PC-3 (cell line): ENCODE measurements around the gene MPP1.

Source experiments
- EZH2phosphoT487 ChIP-seq: fragments of 300-600 bp; sonication (generic); IDR thresholded peaks from 2 replicates; pipeline ENCODE4 v1.6.1; 2018; ENCODE audit warnings: mild to moderate bottlenecking, antibody characterized with exemption, low read length, borderline replicate concordance
- TF ChIP-seq, protein P1 (sequence below): fragments of 300-600 bp; sonication (generic); conservative IDR thresholded peaks from 2 replicates; pipeline ENCODE4 v1.5.1; 2017; ENCODE audit warnings: antibody characterized with exemption, low read depth, mild to moderate bottlenecking, low read length

DNA sequence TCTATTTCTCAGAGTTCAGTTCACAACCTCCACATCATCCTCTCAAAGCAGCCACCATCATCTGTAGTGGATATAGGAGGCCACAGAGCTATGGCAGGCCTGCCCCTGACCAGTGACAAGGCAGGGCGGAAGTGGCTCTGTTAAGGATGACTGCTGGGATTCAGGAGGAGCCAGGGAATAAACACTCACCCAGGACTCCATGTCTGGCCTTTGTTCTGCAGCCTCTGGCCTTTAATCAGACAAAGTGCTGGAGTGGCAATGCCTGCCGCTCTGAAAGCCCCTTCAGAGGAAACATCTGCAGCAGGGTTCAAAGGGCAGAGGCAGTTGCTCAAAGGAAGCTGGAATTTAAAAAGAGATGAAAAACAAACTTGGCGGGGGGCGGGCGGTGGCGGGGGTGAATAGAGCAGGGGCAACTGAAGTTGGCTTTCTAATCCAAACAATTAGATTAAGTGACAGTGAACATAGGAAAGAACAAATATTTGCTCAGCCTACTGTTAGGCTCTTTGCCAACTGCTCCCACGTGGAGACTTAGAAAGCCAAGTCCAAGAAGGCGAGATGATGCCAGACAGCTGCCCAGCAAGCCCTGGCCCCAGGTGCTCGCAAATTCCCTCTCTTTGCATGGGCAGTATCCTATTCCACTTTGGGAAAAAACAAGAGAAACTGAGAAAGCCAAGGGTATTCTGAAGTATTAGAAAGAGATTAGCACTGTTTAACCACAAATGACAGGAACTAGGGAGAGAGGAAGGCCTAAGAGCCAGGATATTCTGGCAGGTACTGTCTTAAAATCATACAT is 5.5 kb downstream of the MPP1 start:
- TF ChIP-seq, protein P1, sequence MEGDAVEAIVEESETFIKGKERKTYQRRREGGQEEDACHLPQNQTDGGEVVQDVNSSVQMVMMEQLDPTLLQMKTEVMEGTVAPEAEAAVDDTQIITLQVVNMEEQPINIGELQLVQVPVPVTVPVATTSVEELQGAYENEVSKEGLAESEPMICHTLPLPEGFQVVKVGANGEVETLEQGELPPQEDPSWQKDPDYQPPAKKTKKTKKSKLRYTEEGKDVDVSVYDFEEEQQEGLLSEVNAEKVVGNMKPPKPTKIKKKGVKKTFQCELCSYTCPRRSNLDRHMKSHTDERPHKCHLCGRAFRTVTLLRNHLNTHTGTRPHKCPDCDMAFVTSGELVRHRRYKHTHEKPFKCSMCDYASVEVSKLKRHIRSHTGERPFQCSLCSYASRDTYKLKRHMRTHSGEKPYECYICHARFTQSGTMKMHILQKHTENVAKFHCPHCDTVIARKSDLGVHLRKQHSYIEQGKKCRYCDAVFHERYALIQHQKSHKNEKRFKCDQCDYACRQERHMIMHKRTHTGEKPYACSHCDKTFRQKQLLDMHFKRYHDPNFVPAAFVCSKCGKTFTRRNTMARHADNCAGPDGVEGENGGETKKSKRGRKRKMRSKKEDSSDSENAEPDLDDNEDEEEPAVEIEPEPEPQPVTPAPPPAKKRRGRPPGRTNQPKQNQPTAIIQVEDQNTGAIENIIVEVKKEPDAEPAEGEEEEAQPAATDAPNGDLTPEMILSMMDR, result no peak
- no peak for TF ChIP-seq EZH2phosphoT487
